Activated naive CD4-positive, alpha-beta T cell treated with anti-CD3 and anti-CD28 coated beads, Interleukin-2, amount 10 ng/mL, durations not matched to agents 5 hours and 36 hours (primary cell): ENCODE measurements around the gene CCDC185. TPM values are rescaled to one million over a fixed set of nuclear protein-coding genes. Genes with fewer than 3 reads are reported as not detected.

Experiments used
- total RNA-seq, 2 experiments: library from RNA; stranded (reverse); gene quantifications; one replicate each; pipeline ENCODE4 v1.2.3, GENCODE V29; 2021

Gene CCDC185
- total RNA-seq, result not detected

GRCh38 chr1:223393275-223394214 lies at the start of gene CCDC185:
Gene CCDC185, plus strand, starts transcription at chr1:223393415. Its CDS starts 61 bp downstream, at chr1:223393476.

DNA sequence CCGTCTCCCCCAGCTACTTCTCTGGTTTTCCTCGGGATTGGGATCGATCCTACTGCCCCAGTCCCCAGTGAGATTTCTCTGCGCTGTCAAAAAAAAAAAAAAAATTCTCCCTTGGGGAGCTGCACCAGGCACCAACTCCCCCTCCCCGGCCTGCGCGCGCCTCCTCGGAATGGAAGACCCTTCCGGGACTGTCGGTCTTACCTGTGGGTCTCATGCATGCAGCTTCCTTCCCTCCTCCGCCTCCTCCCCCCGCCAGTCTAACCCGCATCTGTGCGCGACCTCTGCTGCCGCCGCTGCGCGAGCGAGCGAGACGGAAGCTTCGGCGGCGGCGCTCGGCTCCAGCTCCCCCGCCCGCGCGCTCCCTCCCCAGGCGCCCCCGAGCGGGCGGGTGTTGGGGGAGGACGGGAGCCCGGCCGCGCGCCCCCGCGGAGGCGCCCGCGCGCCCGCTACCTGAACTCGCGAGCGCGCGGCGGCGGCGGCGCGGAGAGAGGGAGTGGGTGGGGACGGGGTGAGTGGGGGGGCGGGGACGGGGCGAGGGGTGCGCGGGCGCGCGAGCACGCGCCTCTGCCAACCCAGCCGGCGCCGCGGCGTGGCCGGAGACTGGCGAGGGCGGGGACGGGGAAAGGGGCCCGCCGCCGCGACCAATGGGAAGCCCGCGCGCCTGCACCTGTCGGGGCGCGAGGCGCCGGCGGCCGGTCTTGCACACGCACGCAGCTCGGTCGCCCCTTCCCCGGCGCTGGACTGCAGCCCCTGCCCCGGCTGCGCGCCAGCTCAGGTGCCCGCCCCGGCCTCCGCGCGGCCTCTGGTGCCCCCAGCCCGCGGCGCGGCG lies 29.1 kb upstream of the CCDC185 start, which contains the start of gene SUSD4:
SUSD4 (minus strand) TSS at position 321 of the 829 bp plus-strand sequence. CDS start 751 bp downstream, outside the sequence.

Other genes starting within 250 kb of the CCDC185 start
- 1 to 10 TPM; 1.2 TPM for gene SUSD4, start 29.2 kb upstream of the CCDC185 start, total RNA-seq